Astrocyte of the spinal cord (primary cell): Measurements from ENCODE around the gene AMIGO1.

Source experiments
- DNase-seq: peaks from one replicate; pipeline ENCODE4 v3.0.0; 2011; ENCODE audit warnings: low read depth, low spot score
- H3K4me3 ChIP-seq: 2 replicates; pipeline ENCODE4 v1.5.1; 2011; ENCODE audit warnings: low read depth, mild to moderate bottlenecking, low read length, moderate library complexity
- CTCF ChIP-seq: IDR thresholded peaks from 2 replicates; pipeline ENCODE4 v1.5.1; 2012; ENCODE audit warnings: low read depth, mild to moderate bottlenecking, low read length, inconsistent platforms
- in situ Hi-C: cut with HindIII; loops from 2 replicates; pipeline ENCODE4 v1.10.0; 2017; ENCODE audit warnings: low sequenced_read_pairs

Gene AMIGO1

GRCh38 chr1:109484519-109484975, 25.0 kb downstream of the AMIGO1 start:
- no peak for TF ChIP-seq CTCF
- H3K4me3 ChIP-seq: peak overlapping the region; percentile 83
- in situ Hi-C loops: no loop called here
- no peak for DNase-seq

GRCh38 chr1:109483672-109484518, 25.6 kb downstream of the AMIGO1 start, which contains the start of gene ATXN7L2:
ATXN7L2 (plus strand) TSS chr1:109483905; CDS start chr1:109483954, 49 bp downstream.
- DNase-seq: peak; percentile 92
- peak within 1 kb of the TSS; percentile 83 for H3K4me3 ChIP-seq
- in situ Hi-C loops: no loop called here
- TF ChIP-seq CTCF: no peak

GRCh38 chr1:109482791-109483671, 26.5 kb downstream of the AMIGO1 start:
- TF ChIP-seq CTCF: no peak
- DNase-seq: no peak
- in situ Hi-C loops: no loop called here
- peak overlapping the region; percentile 61 for H3K4me3 ChIP-seq

- DNase-seq: no peak
- TF ChIP-seq CTCF: no peak
- in situ Hi-C loops: no loop called here
- no peak overlapping the region for H3K4me3 ChIP-seq
Measured at GRCh38 chr1:109482242-109482641, 27.3 kb downstream of the AMIGO1 start.

GRCh38 chr1:109481646-109482045, 27.9 kb downstream of the AMIGO1 start:
- in situ Hi-C loops: no loop called here
- TF ChIP-seq CTCF: no peak

GRCh38 chr1:109479901-109480300, 29.6 kb downstream of the AMIGO1 start:
- no peak overlapping the region for H3K4me3 ChIP-seq
- DNase-seq: no peak
- in situ Hi-C loops: no loop called here
- no peak for TF ChIP-seq CTCF

More at GRCh38 chr1:109481646-109482045, 27.9 kb downstream of the AMIGO1 start:
- no peak for DNase-seq
- H3K4me3 ChIP-seq: no peak overlapping the region
